HG02678 (cell line): Measurements from ENCODE around the gene SDC3.

Experiments used
- ATAC-seq: cut with Tn5 transposase; IDR thresholded peaks from one replicate; pipeline ENCODE4 v1.9.1; 2021; ENCODE audit warnings: mild to moderate bottlenecking, moderate library complexity; ENCODE audit not compliant: unreplicated experiment

SDC3 gene

GRCh38 chr1:30929135-30929889 lies 20.8 kb upstream of the SDC3 start:
- no peak for ATAC-seq

- no peak for ATAC-seq
These were observed 20.2 kb upstream of the SDC3 start for GRCh38 chr1:30928789-30929134.

- ATAC-seq = no peak
These were observed 19.6 kb upstream of the SDC3 start for GRCh38 chr1:30928171-30928570.

GRCh38 chr1:30927448-30927847 lies 18.9 kb upstream of the SDC3 start:
- ATAC-seq = no peak

- no peak for ATAC-seq
These were observed 15.0 kb upstream of the SDC3 start for GRCh38 chr1:30923597-30923996.

GRCh38 chr1:30920827-30921226 lies 12.3 kb upstream of the SDC3 start:
- ATAC-seq = no peak

- no peak for ATAC-seq
These were observed 10.7 kb upstream of the SDC3 start for GRCh38 chr1:30919025-30919881.

- no peak for ATAC-seq
These were observed 7.7 kb upstream of the SDC3 start for GRCh38 chr1:30916296-30916695.

GRCh38 chr1:30915491-30916230 lies 7.1 kb upstream of the SDC3 start:
- ATAC-seq = no peak

GRCh38 chr1:30914931-30915330 lies 6.4 kb upstream of the SDC3 start:
- ATAC-seq = no peak

- no peak for ATAC-seq
These were observed 6.0 kb upstream of the SDC3 start for GRCh38 chr1:30914587-30914922.

- ATAC-seq = no peak
These were observed 4.5 kb upstream of the SDC3 start for GRCh38 chr1:30912913-30913652.

- no peak for ATAC-seq
These were observed 3.7 kb upstream of the SDC3 start for GRCh38 chr1:30912224-30912623.

- no peak for ATAC-seq
These were observed 2.7 kb upstream of the SDC3 start for GRCh38 chr1:30911059-30911954.

GRCh38 chr1:30909365-30910068 lies 959 bp upstream of the SDC3 start:
- ATAC-seq = no peak

GRCh38 chr1:30908316-30908695 lies 252 bp downstream of the SDC3 start:
- no peak for ATAC-seq

- no peak for ATAC-seq
These were observed 860 bp downstream of the SDC3 start for GRCh38 chr1:30907481-30908315.

- no peak for ATAC-seq
These were observed 1.7 kb downstream of the SDC3 start for GRCh38 chr1:30906631-30907441.
